HL-60 (cell line): ENCODE data around the gene HOXB2.

Experiments
- DNase-seq, 2 experiments: peaks; one replicate each; pipeline ENCODE4 v3.0.0-alpha.2; 2010 to 2020; ENCODE audit warnings: low read depth in 1 of 2, low spot score in 1 of 2
- H3K27ac ChIP-seq: fragments of 250-450 bp; sonication (Bioruptor Pico); replicated peaks from 2 replicates; pipeline ENCODE4 v1.5.1; 2020; ENCODE audit warnings: mild to moderate bottlenecking, moderate library complexity
- H3K27me3 ChIP-seq: fragments of 250-450 bp; sonication (Bioruptor Pico); 2 replicates; pipeline ENCODE4 v1.5.1; 2021; ENCODE audit warnings: mild to moderate bottlenecking, moderate library complexity; ENCODE audit not compliant: insufficient read depth, poor library complexity, severe bottlenecking
- H3K4me3 ChIP-seq: replicated peaks from 2 replicates; pipeline ENCODE4 v1.5.1; 2011; ENCODE audit warnings: mild to moderate bottlenecking, control low read depth, low read length; ENCODE audit not compliant: insufficient read depth
- CTCF ChIP-seq: IDR thresholded peaks from one replicate; pipeline ENCODE4 v1.5.1; 2011; ENCODE audit warnings: low read length, control low read depth, inconsistent platforms; ENCODE audit not compliant: insufficient read depth
- GABPA ChIP-seq: IDR thresholded peaks from 2 replicates; pipeline ENCODE4 v1.6.1; 2012; ENCODE audit warnings: low read depth
- POLR2AphosphoS5 ChIP-seq: IDR thresholded peaks from 2 replicates; pipeline ENCODE4 v1.6.1; 2012; ENCODE audit warnings: low read depth
- SPI1 ChIP-seq: IDR thresholded peaks from 2 replicates; pipeline ENCODE4 v1.6.1; 2012; ENCODE audit warnings: low read depth, mild to moderate bottlenecking, borderline replicate concordance
- TF ChIP-seq, protein P1 (sequence below): IDR thresholded peaks from 2 replicates; pipeline ENCODE4 v1.6.1; 2012; ENCODE audit warnings: low read depth; ENCODE audit not compliant: insufficient replicate concordance

Gene HOXB2

GRCh38 chr17:48569674-48570324 lies 24.9 kb upstream of the HOXB2 start:
- H3K27me3 ChIP-seq: peaks cover 70% of the 10 kb centered on the region
- no peak overlapping the region for H3K4me3 ChIP-seq
- TF ChIP-seq SPI1: no peak
- TF ChIP-seq CTCF: no peak
- TF ChIP-seq, protein P1, sequence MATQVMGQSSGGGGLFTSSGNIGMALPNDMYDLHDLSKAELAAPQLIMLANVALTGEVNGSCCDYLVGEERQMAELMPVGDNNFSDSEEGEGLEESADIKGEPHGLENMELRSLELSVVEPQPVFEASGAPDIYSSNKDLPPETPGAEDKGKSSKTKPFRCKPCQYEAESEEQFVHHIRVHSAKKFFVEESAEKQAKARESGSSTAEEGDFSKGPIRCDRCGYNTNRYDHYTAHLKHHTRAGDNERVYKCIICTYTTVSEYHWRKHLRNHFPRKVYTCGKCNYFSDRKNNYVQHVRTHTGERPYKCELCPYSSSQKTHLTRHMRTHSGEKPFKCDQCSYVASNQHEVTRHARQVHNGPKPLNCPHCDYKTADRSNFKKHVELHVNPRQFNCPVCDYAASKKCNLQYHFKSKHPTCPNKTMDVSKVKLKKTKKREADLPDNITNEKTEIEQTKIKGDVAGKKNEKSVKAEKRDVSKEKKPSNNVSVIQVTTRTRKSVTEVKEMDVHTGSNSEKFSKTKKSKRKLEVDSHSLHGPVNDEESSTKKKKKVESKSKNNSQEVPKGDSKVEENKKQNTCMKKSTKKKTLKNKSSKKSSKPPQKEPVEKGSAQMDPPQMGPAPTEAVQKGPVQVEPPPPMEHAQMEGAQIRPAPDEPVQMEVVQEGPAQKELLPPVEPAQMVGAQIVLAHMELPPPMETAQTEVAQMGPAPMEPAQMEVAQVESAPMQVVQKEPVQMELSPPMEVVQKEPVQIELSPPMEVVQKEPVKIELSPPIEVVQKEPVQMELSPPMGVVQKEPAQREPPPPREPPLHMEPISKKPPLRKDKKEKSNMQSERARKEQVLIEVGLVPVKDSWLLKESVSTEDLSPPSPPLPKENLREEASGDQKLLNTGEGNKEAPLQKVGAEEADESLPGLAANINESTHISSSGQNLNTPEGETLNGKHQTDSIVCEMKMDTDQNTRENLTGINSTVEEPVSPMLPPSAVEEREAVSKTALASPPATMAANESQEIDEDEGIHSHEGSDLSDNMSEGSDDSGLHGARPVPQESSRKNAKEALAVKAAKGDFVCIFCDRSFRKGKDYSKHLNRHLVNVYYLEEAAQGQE: no peak
- TF ChIP-seq POLR2AphosphoS5: no peak
- no peak for TF ChIP-seq GABPA
- no peak for DNase-seq
- no peak overlapping the region for H3K27ac ChIP-seq

DNA sequence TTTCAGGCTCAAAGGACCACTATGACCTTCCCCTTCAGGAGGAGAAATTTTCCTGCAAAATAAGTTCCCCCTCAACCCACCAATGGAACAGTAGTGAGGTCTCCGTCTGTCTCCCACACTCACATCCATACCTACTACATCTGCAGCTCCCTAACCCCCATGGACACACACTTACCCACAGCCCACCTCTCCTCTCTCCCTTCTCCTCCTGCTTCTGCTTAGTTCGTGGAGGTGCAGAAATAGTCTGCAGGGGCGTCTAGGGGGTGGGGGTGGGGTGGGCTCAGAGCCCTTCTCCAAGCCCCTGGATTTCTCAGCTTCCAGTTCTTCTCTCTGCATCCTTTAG lies 24.3 kb upstream of the HOXB2 start:
- H3K4me3 ChIP-seq: no peak overlapping the region
- peaks cover 68% of the 10 kb centered on the region for H3K27me3 ChIP-seq
- TF ChIP-seq, protein P1: no peak
- no peak for TF ChIP-seq CTCF
- no peak for TF ChIP-seq POLR2AphosphoS5
- no peak for TF ChIP-seq GABPA
- TF ChIP-seq SPI1: no peak
- no peak overlapping the region for H3K27ac ChIP-seq
- no peak for DNase-seq

DNA sequence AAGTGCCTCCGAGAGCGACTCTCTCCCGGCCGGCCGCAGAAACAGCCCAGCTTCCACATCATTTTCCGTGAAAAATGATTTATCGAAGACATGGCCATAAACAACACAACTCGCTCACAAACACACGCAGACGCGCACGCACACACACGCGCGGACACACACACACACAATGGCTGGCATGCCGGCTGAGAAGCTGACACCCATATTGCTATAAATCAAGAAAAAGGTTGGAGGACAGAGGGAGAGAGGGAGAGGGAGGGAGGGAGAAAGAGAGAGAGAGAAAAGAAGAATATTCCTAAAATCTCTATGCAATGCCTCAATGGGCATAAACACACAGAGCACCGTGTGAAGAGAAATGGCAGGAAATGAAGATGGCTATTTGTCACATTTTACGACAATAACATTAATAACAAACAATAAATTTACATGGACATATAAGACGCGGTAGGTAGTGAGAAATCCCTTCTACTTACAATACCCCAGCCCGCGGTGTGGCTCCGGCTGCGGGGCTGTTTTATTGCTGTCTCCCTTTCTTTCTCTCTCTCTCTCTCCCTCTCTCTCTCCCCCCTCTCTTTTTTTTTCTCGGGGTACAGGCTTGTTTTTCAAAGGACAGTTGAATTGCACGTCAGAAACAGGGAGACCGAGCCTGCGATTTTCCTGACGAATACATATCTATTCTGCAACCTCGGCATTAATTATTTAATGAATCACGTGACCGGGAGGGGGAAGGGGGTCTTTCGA lies 23.8 kb upstream of the HOXB2 start:
- TF ChIP-seq GABPA (no peak), POLR2AphosphoS5 (no peak), SPI1 (no peak), CTCF (no peak)
- TF ChIP-seq, protein P1: no peak
- Histone ChIP-seq H3K27ac (no peak overlapping the region), H3K4me3 (no peak overlapping the region), H3K27me3 (peaks cover 63% of the 10 kb centered on the region)
- DNase-seq: no peak
